SK-N-DZ (cell line): ENCODE data around the gene UFC1.

Experiments
- small RNA-seq, 2 experiments: library from RNA; depleted of rRNA; stranded (forward); fragments of <200 nt; gene quantifications; one replicate each; pipeline ENCODE3, GENCODE V24; 2014

UFC1 gene

Small RNAs within 50 kb of the gene (small RNA-seq; reads per million reads assigned to genes)
- 0 reads per million in 2 experiments for gene RF01225
